ENCODE data around the gene WEE1.

WEE1 gene

DNA sequence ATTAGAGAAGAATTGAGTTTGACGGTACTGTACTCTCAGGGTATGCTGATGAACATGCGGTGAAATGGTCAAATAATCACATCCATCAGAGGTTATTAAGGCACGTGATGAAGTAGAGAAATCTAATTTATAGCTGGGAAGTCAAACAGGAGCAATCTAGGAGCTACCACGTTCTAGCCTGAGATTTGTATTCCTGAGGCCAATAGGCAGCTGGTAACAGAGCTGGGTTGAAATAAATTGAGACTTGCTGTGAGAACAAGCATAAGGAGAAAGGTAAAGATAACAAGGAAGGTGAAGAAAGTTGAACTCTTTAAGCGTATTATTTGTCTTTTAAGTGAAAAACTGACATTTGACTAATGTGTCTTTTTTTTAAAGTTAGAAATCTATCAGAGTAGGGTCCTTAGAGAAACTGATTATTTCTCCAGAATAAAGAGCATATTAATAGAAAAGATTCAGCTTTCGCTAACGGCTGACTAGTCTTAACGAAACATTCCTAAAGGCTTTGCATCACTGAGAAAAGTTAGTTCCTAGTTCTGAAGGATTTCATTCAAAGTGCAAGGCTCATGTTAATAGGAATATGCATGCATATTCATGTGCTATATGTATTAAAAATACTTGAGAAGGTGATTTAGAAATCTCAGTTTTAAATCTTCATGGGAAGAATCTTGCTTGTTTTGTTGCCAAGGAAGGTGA is 5.2 kb upstream of the WEE1 start:
- H3K9me3 ChIP-seq (ENCODE audit: control insufficient read depth, low read depth, low read length): no peaks in the 10 kb centered on the region
- peak overlapping the region; percentile 69 for H3K9ac ChIP-seq (ENCODE audit: low read length)
- H3K4me1 ChIP-seq (ENCODE audit: control insufficient read depth, low read depth, low read length): peaks cover 33% of the 10 kb centered on the region
- H3K27ac ChIP-seq (ENCODE audit: low read length): peak overlapping the region; percentile 78
- H3K36me3 ChIP-seq (ENCODE audit: control insufficient read depth, low read depth, low read length): no peaks in the 10 kb centered on the region
- peak overlapping the region; percentile 1 for H3K4me3 ChIP-seq (ENCODE audit: low read length)
- H3K27me3 ChIP-seq (ENCODE audit: control insufficient read depth, insufficient read depth, low read length): no peaks in the 10 kb centered on the region

DNA sequence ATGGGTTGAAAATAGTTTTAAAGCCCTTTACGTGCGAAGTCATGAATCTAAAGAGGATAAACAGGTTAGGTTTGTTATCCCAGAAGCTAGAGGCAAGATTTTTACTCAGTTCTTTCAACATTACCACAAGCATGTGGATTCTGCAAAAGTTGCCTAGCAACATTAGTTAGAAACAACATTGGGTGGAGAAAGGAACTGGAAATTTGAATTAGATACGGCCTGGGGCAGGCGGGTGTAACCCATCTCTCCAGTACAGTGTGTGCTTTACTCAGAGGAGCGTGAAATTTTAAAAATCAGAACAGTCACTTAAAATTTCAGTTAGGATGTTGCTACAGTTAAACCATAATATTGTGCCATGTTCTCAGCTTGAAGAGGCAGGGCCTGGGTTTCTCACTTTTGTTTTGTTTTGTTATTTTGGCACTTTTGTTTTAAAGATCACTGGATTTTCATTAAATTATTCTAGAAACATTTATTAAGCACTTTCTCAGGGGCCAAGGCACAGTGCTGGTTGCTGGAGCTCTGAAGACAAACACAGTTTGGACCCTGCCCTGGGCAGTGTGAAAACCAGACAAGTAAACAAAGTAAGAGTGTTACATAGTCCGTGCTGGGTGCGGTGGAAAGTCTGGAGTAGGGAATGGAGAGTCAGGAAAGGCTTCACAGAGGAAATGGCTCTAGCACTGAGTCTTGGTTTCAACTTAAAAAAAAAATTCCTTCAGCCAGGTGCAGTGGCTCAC is 4.4 kb upstream of the WEE1 start:
- H3K27me3 ChIP-seq (ENCODE audit: control insufficient read depth, insufficient read depth, low read length): no peaks in the 10 kb centered on the region
- H3K4me1 ChIP-seq (ENCODE audit: control insufficient read depth, low read depth, low read length): peaks cover 33% of the 10 kb centered on the region
- no peaks in the 10 kb centered on the region for H3K9me3 ChIP-seq (ENCODE audit: control insufficient read depth, low read depth, low read length)
- H3K36me3 ChIP-seq (ENCODE audit: control insufficient read depth, low read depth, low read length): no peaks in the 10 kb centered on the region
- peak overlapping the region; percentile 69 for H3K9ac ChIP-seq (ENCODE audit: low read length)
- H3K27ac ChIP-seq (ENCODE audit: low read length): peak overlapping the region; percentile 78
- peak overlapping the region; percentile 1 for H3K4me3 ChIP-seq (ENCODE audit: low read length)

DNA sequence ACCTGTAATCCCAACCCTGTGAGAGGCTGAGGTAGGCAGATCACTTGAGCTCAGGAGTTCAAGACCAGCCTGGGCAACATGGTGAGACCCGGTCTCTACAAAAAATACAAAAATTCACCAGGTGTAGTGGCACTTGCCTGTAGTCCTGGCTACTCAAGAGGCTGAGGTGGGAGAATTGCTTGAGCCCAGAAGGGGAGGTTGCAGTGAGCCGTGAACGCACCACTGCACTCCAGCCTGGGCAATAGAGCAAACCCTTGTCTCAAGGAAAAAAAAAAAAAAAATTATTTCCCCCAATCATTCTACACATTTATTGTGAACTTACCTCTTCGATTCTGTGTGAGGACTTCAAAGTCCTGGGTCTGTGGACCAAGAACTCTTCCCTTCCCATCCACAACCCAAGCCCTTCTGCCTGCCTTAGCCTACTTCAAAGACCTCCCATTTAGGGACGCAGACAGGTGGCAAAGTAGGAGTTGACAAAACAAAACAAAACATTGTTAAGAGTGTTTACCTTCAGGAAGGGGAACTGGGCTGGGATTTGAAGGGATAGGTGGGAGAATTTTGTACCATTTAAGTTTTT is 3.8 kb upstream of the WEE1 start:
- H3K9me3 ChIP-seq (ENCODE audit: control insufficient read depth, low read depth, low read length): no peaks in the 10 kb centered on the region
- H3K9ac ChIP-seq (ENCODE audit: low read length): peak overlapping the region; percentile 69
- H3K27me3 ChIP-seq (ENCODE audit: control insufficient read depth, insufficient read depth, low read length): no peaks in the 10 kb centered on the region
- H3K4me3 ChIP-seq (ENCODE audit: low read length): no peak overlapping the region
- no peaks in the 10 kb centered on the region for H3K36me3 ChIP-seq (ENCODE audit: control insufficient read depth, low read depth, low read length)
- peak overlapping the region; percentile 78 for H3K27ac ChIP-seq (ENCODE audit: low read length)
- H3K4me1 ChIP-seq (ENCODE audit: control insufficient read depth, low read depth, low read length): peaks cover 33% of the 10 kb centered on the region

DNA sequence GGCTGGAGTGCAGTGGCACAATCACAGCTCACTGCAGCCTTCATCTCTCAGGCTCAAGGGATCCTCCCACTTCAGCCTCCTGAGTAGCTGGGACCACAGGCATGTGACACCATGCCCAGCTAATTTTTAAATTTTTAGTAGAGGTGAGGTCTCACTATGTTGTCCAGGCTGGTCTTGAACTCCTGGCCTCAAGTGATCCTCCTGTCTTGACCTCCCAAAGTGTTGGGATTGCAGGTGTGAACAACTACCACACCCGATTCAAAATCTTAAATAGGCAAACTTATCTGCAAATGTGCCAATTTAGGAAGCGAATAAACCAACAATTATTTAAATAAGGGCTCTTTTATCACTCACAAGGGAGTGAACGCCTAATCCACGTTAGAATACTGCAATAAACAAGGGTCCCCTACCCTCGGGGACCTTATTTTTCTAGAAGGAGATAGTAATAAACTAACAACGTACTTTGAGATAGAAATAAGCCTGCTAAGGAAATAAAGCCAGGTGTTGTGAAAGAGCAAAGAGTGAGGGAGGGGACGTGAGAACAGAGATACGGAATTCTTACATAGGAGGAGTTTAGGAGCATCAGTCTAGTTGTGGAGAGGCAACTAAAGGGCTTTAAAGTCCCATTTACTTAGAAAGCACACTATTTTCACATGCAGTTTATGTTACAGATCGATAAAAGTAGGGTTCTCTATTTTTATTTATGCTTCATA is 3.0 kb upstream of the WEE1 start:
- Histone ChIP-seq H3K4me1 (ENCODE audit: control insufficient read depth, low read depth, low read length) (peaks cover 34% of the 10 kb centered on the region), H3K9ac (ENCODE audit: low read length) (no peak overlapping the region), H3K27ac (ENCODE audit: low read length) (no peak overlapping the region)

DNA sequence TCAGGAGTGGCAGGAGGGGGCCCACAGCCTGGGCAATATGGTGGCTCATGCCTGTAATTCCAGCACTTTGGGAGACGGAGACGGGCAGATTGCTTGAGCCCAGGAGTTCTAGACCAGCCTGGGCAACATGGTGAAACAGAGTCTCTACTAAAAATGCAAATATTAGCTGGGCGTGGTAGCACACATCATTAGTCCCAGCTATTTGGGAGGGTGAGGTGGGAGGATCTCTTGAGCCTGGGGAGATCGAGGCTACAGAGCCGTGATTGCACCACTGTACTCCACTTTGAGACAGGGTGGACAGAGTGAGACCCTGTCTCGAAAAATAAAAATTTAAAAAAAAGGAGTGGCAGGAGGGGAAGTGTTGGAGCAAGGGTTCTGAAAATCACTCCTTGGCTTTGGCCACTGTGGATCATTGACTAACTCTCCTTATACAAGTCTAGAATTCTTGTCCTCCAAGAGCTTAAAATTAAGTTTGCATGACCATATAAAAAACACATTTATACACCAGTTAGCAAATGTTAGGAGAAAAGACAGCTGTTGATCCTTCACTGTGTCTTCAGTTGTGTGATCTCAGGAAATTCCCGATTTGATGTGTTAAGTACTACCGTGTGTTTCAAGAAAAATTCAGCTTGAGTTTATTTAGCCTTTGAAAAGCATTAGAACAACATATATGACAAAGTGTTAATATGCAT is 2.3 kb upstream of the WEE1 start:
- Histone ChIP-seq H3K36me3 (ENCODE audit: control insufficient read depth, low read depth, low read length) (peaks cover 5% of the 10 kb centered on the region), H3K27ac (ENCODE audit: low read length) (no peak overlapping the region), H3K4me3 (ENCODE audit: low read length) (no peak overlapping the region), H3K9me3 (ENCODE audit: control insufficient read depth, low read depth, low read length) (no peaks in the 10 kb centered on the region), H3K27me3 (ENCODE audit: control insufficient read depth, insufficient read depth, low read length) (no peaks in the 10 kb centered on the region), H3K4me1 (ENCODE audit: control insufficient read depth, low read depth, low read length) (peaks cover 33% of the 10 kb centered on the region), H3K9ac (ENCODE audit: low read length) (no peak overlapping the region)

More for the DNA sequence above, 3.0 kb upstream of the WEE1 start:
- H3K9me3 ChIP-seq (ENCODE audit: control insufficient read depth, low read depth, low read length): no peaks in the 10 kb centered on the region
- H3K4me3 ChIP-seq (ENCODE audit: low read length): no peak overlapping the region
- H3K27me3 ChIP-seq (ENCODE audit: control insufficient read depth, insufficient read depth, low read length): no peaks in the 10 kb centered on the region
- H3K36me3 ChIP-seq (ENCODE audit: control insufficient read depth, low read depth, low read length): no peaks in the 10 kb centered on the region

DNA sequence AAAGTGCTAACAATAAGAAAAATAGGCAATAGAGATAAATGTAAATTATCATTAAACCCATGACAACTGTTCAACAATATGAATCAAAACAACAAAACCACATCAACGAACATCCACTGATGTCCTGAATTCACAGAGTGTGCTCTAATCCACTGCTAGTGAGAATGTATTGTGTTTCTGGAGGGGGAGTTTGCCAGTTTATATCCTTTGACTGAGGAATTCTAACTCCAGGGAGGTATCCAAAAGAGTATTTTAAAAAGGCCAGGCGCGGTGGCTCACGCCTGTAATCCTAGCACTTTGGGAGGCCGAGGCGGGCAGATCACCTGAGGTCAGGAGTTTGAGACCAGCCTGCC is 1.7 kb upstream of the WEE1 start:
- Histone ChIP-seq H3K27me3 (ENCODE audit: control insufficient read depth, insufficient read depth, low read length) (no peaks in the 10 kb centered on the region), H3K9me3 (ENCODE audit: control insufficient read depth, low read depth, low read length) (no peaks in the 10 kb centered on the region), H3K4me3 (ENCODE audit: low read length) (no peak overlapping the region), H3K4me1 (ENCODE audit: control insufficient read depth, low read depth, low read length) (peaks cover 31% of the 10 kb centered on the region), H3K27ac (ENCODE audit: low read length) (no peak overlapping the region), H3K9ac (ENCODE audit: low read length) (no peak overlapping the region), H3K36me3 (ENCODE audit: control insufficient read depth, low read depth, low read length) (peaks cover 10% of the 10 kb centered on the region)

DNA sequence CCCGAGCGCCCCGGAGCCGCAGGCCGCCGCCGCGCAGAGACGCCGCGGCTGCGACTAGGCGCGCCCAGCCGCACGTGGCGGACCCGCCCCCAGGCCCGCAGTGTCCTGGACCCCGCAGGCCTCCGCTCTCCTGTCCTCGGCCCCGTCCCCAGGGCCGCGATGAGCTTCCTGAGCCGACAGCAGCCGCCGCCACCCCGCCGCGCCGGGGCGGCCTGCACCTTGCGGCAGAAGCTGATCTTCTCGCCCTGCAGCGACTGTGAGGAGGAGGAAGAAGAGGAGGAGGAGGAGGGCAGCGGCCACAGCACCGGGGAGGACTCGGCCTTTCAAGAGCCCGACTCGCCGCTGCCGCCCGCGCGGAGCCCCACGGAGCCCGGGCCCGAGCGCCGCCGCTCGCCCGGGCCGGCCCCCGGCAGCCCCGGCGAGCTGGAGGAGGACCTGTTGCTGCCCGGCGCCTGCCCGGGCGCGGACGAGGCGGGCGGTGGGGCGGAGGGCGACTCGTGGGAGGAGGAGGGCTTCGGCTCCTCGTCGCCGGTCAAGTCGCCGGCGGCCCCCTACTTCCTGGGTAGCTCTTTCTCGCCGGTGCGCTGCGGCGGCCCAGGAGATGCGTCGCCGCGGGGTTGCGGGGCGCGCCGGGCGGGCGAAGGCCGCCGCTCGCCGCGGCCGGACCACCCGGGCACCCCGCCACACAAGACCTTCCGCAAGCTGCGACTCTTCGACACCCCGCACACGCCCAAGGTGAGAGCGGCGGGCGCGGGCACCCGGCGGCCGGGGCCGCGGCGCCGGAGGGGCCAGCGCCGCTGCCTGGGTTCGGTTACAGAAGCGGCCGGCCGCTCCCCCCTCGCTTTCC is 528 bp downstream of the WEE1 start:
- Histone ChIP-seq H3K9me3 (ENCODE audit: control insufficient read depth, low read depth, low read length) (no peaks in the 10 kb centered on the region), H3K9ac (ENCODE audit: low read length) (peak overlapping the region; percentile 71), H3K4me3 (ENCODE audit: low read length) (peak overlapping the region; percentile 97), H3K4me1 (ENCODE audit: control insufficient read depth, low read depth, low read length) (peaks cover 19% of the 10 kb centered on the region), H3K36me3 (ENCODE audit: control insufficient read depth, low read depth, low read length) (peaks cover 31% of the 10 kb centered on the region), H3K27me3 (ENCODE audit: control insufficient read depth, insufficient read depth, low read length) (no peaks in the 10 kb centered on the region), H3K27ac (ENCODE audit: low read length) (no peak overlapping the region)

DNA sequence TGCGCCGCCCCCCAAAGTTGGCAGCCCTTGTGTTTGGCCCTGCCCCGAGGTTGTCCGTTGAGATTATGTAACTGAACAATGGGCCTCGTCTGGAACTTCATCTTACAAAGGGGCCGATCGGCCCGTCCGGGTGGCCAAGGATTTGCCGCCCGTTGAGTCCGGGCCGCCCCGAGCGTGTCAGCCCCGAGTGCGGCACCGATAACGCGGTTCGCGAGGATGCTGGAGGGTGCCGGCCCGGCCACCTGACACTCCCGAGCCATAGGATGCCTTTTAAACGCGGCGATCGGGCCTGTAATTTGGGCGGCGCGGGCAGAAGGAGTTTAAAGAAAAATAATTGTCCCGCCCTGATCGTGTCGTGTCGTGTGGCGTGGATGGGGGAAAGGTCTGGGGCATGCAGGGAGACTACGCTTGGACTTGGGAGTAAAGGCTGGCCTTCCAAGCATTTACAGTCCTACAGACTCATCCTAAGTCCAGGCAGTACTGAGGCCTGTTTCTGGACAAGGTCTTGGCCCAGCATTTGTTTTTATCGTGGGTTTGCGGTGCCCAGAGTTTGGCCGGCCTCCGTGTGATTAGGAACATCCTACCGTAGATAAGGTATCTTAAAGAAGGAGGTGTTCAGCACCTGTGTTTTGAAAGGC is 1.3 kb downstream of the WEE1 start:
- Histone ChIP-seq H3K9ac (ENCODE audit: low read length) (peak overlapping the region; percentile 71), H3K36me3 (ENCODE audit: control insufficient read depth, low read depth, low read length) (peaks cover 38% of the 10 kb centered on the region), H3K4me3 (ENCODE audit: low read length) (peak overlapping the region; percentile 97), H3K9me3 (ENCODE audit: control insufficient read depth, low read depth, low read length) (no peaks in the 10 kb centered on the region), H3K27ac (ENCODE audit: low read length) (peak overlapping the region; percentile 44), H3K27me3 (ENCODE audit: control insufficient read depth, insufficient read depth, low read length) (no peaks in the 10 kb centered on the region), H3K4me1 (ENCODE audit: control insufficient read depth, low read depth, low read length) (peaks cover 12% of the 10 kb centered on the region)

DNA sequence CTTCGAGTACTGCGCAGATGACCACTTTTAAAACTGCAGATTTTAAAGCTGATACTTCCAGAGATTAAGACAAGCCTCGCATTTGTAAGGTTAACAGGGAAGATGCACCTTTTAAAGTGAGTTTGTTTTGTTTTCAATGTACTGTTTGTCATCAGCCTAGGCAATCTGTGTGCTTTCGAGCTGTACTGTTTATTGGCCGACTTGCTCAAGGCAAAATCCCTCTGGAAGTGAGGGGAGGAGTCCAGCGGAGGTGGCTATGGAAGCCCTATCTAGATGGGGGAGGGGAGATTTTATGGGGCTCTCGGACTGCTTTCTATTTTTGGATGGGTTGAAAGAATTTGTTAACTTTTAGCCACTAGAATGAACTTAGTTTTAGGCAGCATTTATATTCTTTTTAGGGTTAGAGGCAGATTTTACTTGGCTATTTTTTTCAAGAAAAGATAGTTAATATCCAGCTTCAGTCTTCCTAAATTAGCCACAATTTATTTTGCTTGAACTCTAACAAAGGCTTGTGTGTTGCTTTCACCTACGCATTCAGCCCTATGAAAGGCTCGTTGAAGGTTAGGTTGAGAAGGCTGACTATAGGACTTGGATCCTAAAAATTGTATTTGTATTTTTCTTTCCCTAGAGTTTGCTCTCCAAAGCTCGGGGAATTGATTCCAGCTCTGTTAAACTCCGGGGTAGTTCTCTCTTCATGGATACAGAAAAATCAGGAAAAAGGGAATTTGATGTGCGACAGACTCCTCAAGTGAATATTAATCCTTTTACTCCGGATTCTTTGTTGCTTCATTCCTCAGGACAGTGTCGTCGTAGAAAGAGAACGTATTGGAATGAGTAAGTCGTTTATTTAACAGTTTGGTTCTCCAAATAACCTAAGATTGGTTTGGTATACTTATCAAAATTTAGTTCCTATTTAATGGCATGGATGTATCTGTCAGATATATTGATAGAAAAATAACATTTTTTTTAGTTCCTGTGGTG is 2.1 kb downstream of the WEE1 start:
- peak overlapping the region; percentile 44 for H3K27ac ChIP-seq (ENCODE audit: low read length)
- H3K36me3 ChIP-seq (ENCODE audit: control insufficient read depth, low read depth, low read length): peaks cover 46% of the 10 kb centered on the region
- H3K9ac ChIP-seq (ENCODE audit: low read length): peak overlapping the region; percentile 71
- H3K9me3 ChIP-seq (ENCODE audit: control insufficient read depth, low read depth, low read length): no peaks in the 10 kb centered on the region
- peak overlapping the region; percentile 97 for H3K4me3 ChIP-seq (ENCODE audit: low read length)
- H3K4me1 ChIP-seq (ENCODE audit: control insufficient read depth, low read depth, low read length): peaks cover 10% of the 10 kb centered on the region
- no peaks in the 10 kb centered on the region for H3K27me3 ChIP-seq (ENCODE audit: control insufficient read depth, insufficient read depth, low read length)
